ENCODE results near the gene GSPT2. TPM values are rescaled to one million over a fixed set of nuclear protein-coding genes. Genes with fewer than 3 reads are reported as not detected.

Gene GSPT2
- total RNA-seq, 1 donor from 2014 or later: 28.4 TPM

DNA sequence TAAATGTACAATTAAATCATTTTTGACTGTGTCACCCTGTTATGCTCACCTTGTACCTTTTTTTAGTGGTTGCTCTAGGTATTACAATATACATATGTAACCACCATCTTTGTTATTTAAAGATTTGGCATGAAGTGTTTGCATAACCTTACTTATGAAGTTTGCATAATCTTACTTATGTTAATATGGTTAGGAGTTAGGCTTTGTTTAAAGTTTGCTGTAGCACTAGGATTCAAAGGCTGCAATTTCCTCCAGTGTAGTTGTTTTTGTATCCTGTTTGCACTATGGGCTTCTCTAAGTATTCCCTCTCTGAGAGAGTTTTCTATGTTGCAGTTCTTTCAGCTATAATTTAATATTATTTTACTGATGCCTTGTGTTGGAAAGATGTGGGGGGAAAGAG, 15.0 kb upstream of the GSPT2 start:
- Histone ChIP-seq H3K9me3 (ENCODE audit: low read depth) (no peaks in the 10 kb centered on the region), H3K27me3 (no peaks in the 10 kb centered on the region), H3K4me2 (no peak overlapping the region), H3K9ac (no peak overlapping the region), H3K36me3 (no peaks in the 10 kb centered on the region), H2AFZ (replicated peaks) (no peak overlapping the region), H3K4me3 (no peak overlapping the region), H3K79me2 (ENCODE audit: low read depth) (no peaks in the 10 kb centered on the region), H4K20me1 (ENCODE audit: low read depth) (no peaks in the 10 kb centered on the region), H3F3A (ENCODE audit: low read depth) (no peaks in the 10 kb centered on the region), H3K27ac (no peak overlapping the region), H3K4me1 (no peaks in the 10 kb centered on the region)
- Mint-ChIP-seq H3K4me3 (no peak overlapping the region), H3K27me3 (ENCODE audit: insufficient read depth, low read depth) (no peaks in the 10 kb centered on the region), H3K27ac (no peak overlapping the region), H3K36me3 (no peaks in the 10 kb centered on the region), H3K9me3 (peaks cover 2% of the 10 kb centered on the region), H3K4me1 (no peaks in the 10 kb centered on the region)
- no peak for DNase-seq (ENCODE audit: low spot score)
- TF ChIP-seq EZH2phosphoT487 (IDR thresholded peaks at IDR 0.05): no peak
- TF ChIP-seq, protein P1, sequence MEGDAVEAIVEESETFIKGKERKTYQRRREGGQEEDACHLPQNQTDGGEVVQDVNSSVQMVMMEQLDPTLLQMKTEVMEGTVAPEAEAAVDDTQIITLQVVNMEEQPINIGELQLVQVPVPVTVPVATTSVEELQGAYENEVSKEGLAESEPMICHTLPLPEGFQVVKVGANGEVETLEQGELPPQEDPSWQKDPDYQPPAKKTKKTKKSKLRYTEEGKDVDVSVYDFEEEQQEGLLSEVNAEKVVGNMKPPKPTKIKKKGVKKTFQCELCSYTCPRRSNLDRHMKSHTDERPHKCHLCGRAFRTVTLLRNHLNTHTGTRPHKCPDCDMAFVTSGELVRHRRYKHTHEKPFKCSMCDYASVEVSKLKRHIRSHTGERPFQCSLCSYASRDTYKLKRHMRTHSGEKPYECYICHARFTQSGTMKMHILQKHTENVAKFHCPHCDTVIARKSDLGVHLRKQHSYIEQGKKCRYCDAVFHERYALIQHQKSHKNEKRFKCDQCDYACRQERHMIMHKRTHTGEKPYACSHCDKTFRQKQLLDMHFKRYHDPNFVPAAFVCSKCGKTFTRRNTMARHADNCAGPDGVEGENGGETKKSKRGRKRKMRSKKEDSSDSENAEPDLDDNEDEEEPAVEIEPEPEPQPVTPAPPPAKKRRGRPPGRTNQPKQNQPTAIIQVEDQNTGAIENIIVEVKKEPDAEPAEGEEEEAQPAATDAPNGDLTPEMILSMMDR (IDR thresholded peaks at IDR 0.05): no peak
- no peak for TF ChIP-seq EZH2 (IDR thresholded peaks at IDR 0.05)

DNA sequence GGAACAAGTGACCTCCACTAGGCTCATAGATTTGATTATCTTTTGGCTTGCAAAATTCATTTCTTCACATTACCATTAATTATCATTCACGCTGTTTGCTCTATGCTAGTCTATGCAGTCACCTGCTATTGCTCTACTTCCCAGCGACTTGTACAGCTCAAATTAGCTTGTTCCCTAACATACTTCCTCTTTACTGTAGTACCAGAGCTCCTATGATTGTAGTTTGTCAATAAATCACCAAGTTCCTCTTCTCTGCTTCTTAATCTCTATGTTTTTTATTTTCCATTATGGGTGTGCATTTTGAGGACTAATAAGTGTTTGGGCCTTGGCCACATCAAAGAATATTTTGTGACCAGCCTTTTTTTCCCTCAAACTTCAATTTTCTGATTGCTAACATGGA, 6.2 kb upstream of the GSPT2 start:
- Mint-ChIP-seq H3K4me3 (no peak overlapping the region), H3K36me3 (no peaks in the 10 kb centered on the region), H3K27ac (no peak overlapping the region), H3K4me1 (no peaks in the 10 kb centered on the region), H3K9me3 (no peaks in the 10 kb centered on the region), H3K27me3 (ENCODE audit: insufficient read depth, low read depth) (no peaks in the 10 kb centered on the region)
- no peaks in the 10 kb centered on the region for H4K20me1 ChIP-seq (ENCODE audit: low read depth)
- H3K9me3 ChIP-seq (ENCODE audit: low read depth): no peaks in the 10 kb centered on the region
- peaks cover under 1% of the 10 kb centered on the region for H3K4me1 ChIP-seq
- H3K27me3 ChIP-seq: no peaks in the 10 kb centered on the region
- no peaks in the 10 kb centered on the region for H3K79me2 ChIP-seq (ENCODE audit: low read depth)
- H3K27ac ChIP-seq: no peak overlapping the region
- no peak overlapping the region for H3K4me3 ChIP-seq
- H3K36me3 ChIP-seq: no peaks in the 10 kb centered on the region
- no peak overlapping the region for H3K9ac ChIP-seq
- H3F3A ChIP-seq (ENCODE audit: low read depth): peaks cover under 1% of the 10 kb centered on the region
- TF ChIP-seq EZH2 (IDR thresholded peaks at IDR 0.05): no peak
- TF ChIP-seq, protein P1 (IDR thresholded peaks at IDR 0.05): no peak
- no peak for TF ChIP-seq EZH2phosphoT487 (IDR thresholded peaks at IDR 0.05)
- no peak overlapping the region for H2AFZ ChIP-seq (replicated peaks)
- H3K4me2 ChIP-seq: no peak overlapping the region
- DNase-seq (ENCODE audit: low spot score): no peak

DNA sequence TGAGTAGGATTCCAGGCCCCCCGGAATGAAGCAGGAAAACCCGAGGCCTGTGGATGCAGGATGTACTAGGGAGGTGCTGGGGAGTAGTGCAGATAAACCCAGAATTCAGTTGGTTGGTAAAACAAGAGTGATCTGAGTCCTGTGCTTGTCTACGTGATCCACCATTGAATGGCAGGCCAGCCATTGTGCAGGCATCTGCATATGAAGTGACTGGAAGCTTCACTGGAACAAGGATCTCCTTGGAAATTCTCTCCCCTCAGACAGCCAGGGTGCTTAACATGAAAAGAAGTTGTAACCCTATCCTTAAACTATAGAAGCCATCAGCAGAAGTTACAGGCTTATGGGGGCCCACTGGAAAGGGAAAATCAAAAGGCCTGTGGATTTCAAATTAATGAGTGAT, 656 bp upstream of the GSPT2 start:
- H2AFZ ChIP-seq (replicated peaks): peak overlapping the region; percentile 61
- peak overlapping the region; percentile 78 for H3K4me3 ChIP-seq
- H3K9me3 ChIP-seq (ENCODE audit: low read depth): no peaks in the 10 kb centered on the region
- H4K20me1 ChIP-seq (ENCODE audit: low read depth): peaks cover 20% of the 10 kb centered on the region
- H3F3A ChIP-seq (ENCODE audit: low read depth): peaks cover 10% of the 10 kb centered on the region
- peak; percentile 44 for DNase-seq (ENCODE audit: low spot score)
- peak overlapping the region; percentile 77 for H3K4me2 ChIP-seq
- H3K27ac ChIP-seq: no peak overlapping the region
- Mint-ChIP-seq H3K9me3 (peaks cover 19% of the 10 kb centered on the region), H3K4me1 (peaks cover 20% of the 10 kb centered on the region), H3K27ac (peak overlapping the region; percentile 64), H3K36me3 (peaks cover 24% of the 10 kb centered on the region), H3K4me3 (peak overlapping the region; percentile 95), H3K27me3 (ENCODE audit: insufficient read depth, low read depth) (peaks cover 2% of the 10 kb centered on the region)
- H3K36me3 ChIP-seq: no peaks in the 10 kb centered on the region
- TF ChIP-seq EZH2phosphoT487 (IDR thresholded peaks at IDR 0.05) (no peak), EZH2 (IDR thresholded peaks at IDR 0.05) (no peak)
- TF ChIP-seq, protein P1 (IDR thresholded peaks at IDR 0.05): no peak
- peaks cover 40% of the 10 kb centered on the region for H3K79me2 ChIP-seq (ENCODE audit: low read depth)
- H3K9ac ChIP-seq: no peak overlapping the region
- no peaks in the 10 kb centered on the region for H3K27me3 ChIP-seq
- peaks cover 10% of the 10 kb centered on the region for H3K4me1 ChIP-seq
